Sigmoid colon (tissue), 4 donors: ENCODE results near the gene KCNE3.
"Not testable (repeated sequence)": the region's sequence is repeated elsewhere in the genome, so short reads cannot be mapped to it uniquely, and the experiment has no call there.

Experiments
- CTCF ChIP-seq, 4 experiments: fragments of 450-650 bp in 3 of 4; fragments of 200-600 bp in 1 of 4; IDR thresholded peaks; one replicate each; pipeline ENCODE4 v1.5.1; 2016 to 2019; ENCODE audit warnings: antibody characterized with exemption in 4 of 4, mild to moderate bottlenecking in 3 of 4, moderate library complexity in 2 of 4
- EP300 ChIP-seq, 4 donors: sonication (generic); formaldehyde crosslinking; IDR thresholded peaks; one replicate each; pipeline ENCODE4 v1.6.1; 2017; ENCODE audit warnings: antibody characterized with exemption in 4 of 4
- POLR2A ChIP-seq, 2 donors: fragments of 450-650 bp; IDR thresholded peaks; one replicate each; pipeline ENCODE4 v1.6.1; 2016; ENCODE audit warnings: antibody characterized with exemption in 2 of 2, mild to moderate bottlenecking in 2 of 2, moderate library complexity in 2 of 2
- POLR2AphosphoS5 ChIP-seq, 4 donors: sonication (generic); formaldehyde crosslinking; IDR thresholded peaks; one replicate each; pipeline ENCODE4 v1.6.1; 2017; ENCODE audit warnings: antibody characterized with exemption in 4 of 4

GRCh38 chr11:74416974-74417373 is 50.4 kb downstream of the KCNE3 start:
- not testable (repeated sequence) for TF ChIP-seq POLR2AphosphoS5, CTCF, POLR2A, EP300 (IDR thresholded peaks at IDR 0.05)
